ENCODE measurements around the gene DSCAML1.

Gene DSCAML1

GRCh38 chr11:117826190-117826570 lies 29.2 kb upstream of the DSCAML1 start:
- Histone ChIP-seq H3K79me2 (ENCODE audit: low read length) (no peaks in the 10 kb centered on the region), H3K4me1 (ENCODE audit: low read length) (peaks cover 86% of the 10 kb centered on the region), H3K4me3 (ENCODE audit: low read length) (no peak overlapping the region), H3K4me2 (ENCODE audit: low read length) (no peak overlapping the region), H4K20me1 (ENCODE audit: insufficient read depth, low read length) (no peaks in the 10 kb centered on the region), H3K9me3 (ENCODE audit: insufficient read depth, low read length) (no peaks in the 10 kb centered on the region), H2AFZ (ENCODE audit: low read depth, low read length) (no peak overlapping the region), H3K36me3 (replicated peaks; ENCODE audit: low read depth, low read length) (no peaks in the 10 kb centered on the region), H3K9ac (ENCODE audit: low read length) (no peak overlapping the region), H3K27me3 (ENCODE audit: low read depth, low read length) (no peaks in the 10 kb centered on the region), H3K27ac (ENCODE audit: low read length) (no peak overlapping the region)
- TF ChIP-seq EZH2phosphoT487 (IDR thresholded peaks at IDR 0.05; ENCODE audit: low read depth), result no peak
- TF ChIP-seq CTCF (IDR thresholded peaks at IDR 0.05; ENCODE audit: low read depth, low read length), result no peak

DNA sequence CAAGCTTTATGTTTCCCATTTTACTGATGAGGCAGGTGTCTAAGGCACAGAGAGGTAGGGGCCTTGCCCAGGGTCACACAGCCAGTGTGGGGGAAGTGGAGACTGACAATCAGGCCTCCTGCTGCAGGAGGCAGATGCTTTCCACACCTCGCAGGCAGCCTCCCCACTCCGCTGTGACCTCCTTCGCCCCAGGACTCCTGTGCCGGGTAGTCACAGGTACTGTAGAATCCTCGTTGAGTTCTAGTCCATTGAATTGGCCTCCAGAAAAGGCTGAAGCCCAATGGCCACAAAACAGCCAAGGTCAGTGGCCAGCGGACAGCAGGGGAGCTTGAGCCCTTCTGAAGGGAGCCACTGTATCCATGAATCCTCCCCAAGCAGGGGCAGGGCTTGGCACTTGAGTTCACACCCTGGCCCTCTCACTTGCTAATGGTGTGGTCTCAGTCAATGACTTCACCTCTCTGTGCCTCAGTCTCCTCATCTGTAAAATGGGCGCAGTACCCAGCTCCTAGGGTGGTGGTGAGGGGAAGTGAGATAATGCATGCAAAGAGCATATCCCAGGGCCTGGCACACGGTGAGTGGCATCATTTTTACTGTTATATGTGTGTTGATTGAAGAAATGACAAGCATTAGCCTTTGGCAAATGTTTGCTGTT lies 28.6 kb upstream of the DSCAML1 start:
- Histone ChIP-seq H3K9me3 (ENCODE audit: insufficient read depth, low read length) (no peaks in the 10 kb centered on the region), H3K9ac (ENCODE audit: low read length) (no peak overlapping the region), H4K20me1 (ENCODE audit: insufficient read depth, low read length) (no peaks in the 10 kb centered on the region), H3K4me1 (ENCODE audit: low read length) (peaks cover 81% of the 10 kb centered on the region), H2AFZ (ENCODE audit: low read depth, low read length) (no peak overlapping the region), H3K27me3 (ENCODE audit: low read depth, low read length) (no peaks in the 10 kb centered on the region), H3K4me3 (ENCODE audit: low read length) (no peak overlapping the region), H3K79me2 (ENCODE audit: low read length) (no peaks in the 10 kb centered on the region), H3K36me3 (replicated peaks; ENCODE audit: low read depth, low read length) (no peaks in the 10 kb centered on the region), H3K27ac (ENCODE audit: low read length) (no peak overlapping the region), H3K4me2 (ENCODE audit: low read length) (peak overlapping the region; percentile 54; the same call in 1 of the 2 replicates)
- TF ChIP-seq CTCF (IDR thresholded peaks at IDR 0.05; ENCODE audit: low read depth, low read length) (no peak), EZH2phosphoT487 (IDR thresholded peaks at IDR 0.05; ENCODE audit: low read depth) (no peak)

DNA sequence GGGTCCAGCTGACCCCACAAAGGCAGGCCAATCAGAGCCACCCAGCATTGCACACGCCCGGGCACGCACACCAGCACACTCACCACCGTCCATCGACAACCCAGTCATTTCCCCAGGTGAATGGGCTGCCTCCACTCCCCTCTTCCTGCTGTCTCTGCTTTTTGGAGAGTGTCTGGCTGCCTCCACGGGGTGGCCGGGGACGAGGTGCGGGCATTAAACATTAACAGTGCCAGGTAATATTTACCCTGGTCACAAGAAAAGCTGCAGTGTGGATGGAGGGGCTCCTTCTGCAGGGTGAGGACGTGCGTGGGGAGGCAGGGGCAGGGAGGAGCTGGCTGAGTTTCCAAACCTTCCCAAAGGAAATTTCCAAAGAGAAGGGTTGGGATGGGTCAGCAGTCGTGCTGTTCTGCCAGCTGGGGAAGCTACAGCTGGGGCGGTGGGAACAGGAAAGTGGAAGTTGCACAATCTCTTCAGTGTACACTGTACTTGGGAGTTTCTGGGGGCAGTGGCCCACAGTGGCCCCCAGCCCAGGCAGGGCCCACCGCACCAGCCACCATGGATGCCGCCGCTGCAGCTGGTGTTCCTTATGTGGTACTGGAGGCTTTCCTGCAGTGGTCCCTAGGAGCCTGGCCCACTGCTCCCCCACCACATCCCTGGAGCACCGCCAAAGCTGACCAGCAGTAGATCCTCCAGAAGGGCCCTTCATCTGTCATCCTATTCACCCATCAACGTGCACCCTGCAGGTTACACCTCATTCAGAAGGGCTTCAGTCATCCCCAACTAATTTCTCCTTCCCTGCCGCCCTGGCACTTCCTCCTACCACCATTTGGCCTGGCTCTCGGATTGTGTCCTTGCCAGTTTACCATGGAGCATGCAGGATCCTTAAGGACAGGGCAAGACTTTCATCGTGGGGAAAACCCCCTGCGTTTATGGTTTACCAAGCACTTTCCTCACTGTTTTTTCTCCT lies 27.8 kb upstream of the DSCAML1 start, which contains the start of gene FXYD2:
Gene FXYD2, minus strand, starts transcription at position 174 of the 967 bp plus-strand sequence. Its CDS starts 66 bp downstream, at position 108.
- Histone ChIP-seq H3K4me3 (ENCODE audit: low read length) (peak within 1 kb of the TSS; percentile 13; the same call in 1 of the 2 replicates), H3K4me2 (ENCODE audit: low read length) (peak within 1 kb of the TSS; percentile 54), H3K36me3 (replicated peaks; ENCODE audit: low read depth, low read length) (no peaks in the 10 kb centered on the region), H3K4me1 (ENCODE audit: low read length) (peaks cover 78% of the 10 kb centered on the region), H3K79me2 (ENCODE audit: low read length) (no peaks in the 10 kb centered on the region), H2AFZ (ENCODE audit: low read depth, low read length) (peak within 1 kb of the TSS; percentile 78), H4K20me1 (ENCODE audit: insufficient read depth, low read length) (no peaks in the 10 kb centered on the region), H3K27ac (ENCODE audit: low read length) (peak within 1 kb of the TSS; percentile 47), H3K9ac (ENCODE audit: low read length) (peak within 1 kb of the TSS; percentile 62), H3K27me3 (ENCODE audit: low read depth, low read length) (no peaks in the 10 kb centered on the region), H3K9me3 (ENCODE audit: insufficient read depth, low read length) (no peaks in the 10 kb centered on the region)
- TF ChIP-seq CTCF (IDR thresholded peaks at IDR 0.05; ENCODE audit: low read depth, low read length) (no peak), EZH2phosphoT487 (IDR thresholded peaks at IDR 0.05; ENCODE audit: low read depth) (no peak)

- Histone ChIP-seq H3K4me3 (ENCODE audit: low read length) (peak overlapping the region; percentile 13; the same call in 1 of the 2 replicates), H4K20me1 (ENCODE audit: insufficient read depth, low read length) (no peaks in the 10 kb centered on the region), H3K4me1 (ENCODE audit: low read length) (peaks cover 78% of the 10 kb centered on the region), H3K27me3 (ENCODE audit: low read depth, low read length) (no peaks in the 10 kb centered on the region), H3K9ac (ENCODE audit: low read length) (peak overlapping the region; percentile 62), H3K79me2 (ENCODE audit: low read length) (no peaks in the 10 kb centered on the region), H3K4me2 (ENCODE audit: low read length) (peak overlapping the region; percentile 54), H3K27ac (ENCODE audit: low read length) (peak overlapping the region; percentile 47), H2AFZ (ENCODE audit: low read depth, low read length) (peak overlapping the region; percentile 78), H3K9me3 (ENCODE audit: insufficient read depth, low read length) (no peaks in the 10 kb centered on the region), H3K36me3 (replicated peaks; ENCODE audit: low read depth, low read length) (no peaks in the 10 kb centered on the region)
- TF ChIP-seq EZH2phosphoT487 (IDR thresholded peaks at IDR 0.05; ENCODE audit: low read depth) (no peak), CTCF (IDR thresholded peaks at IDR 0.05; ENCODE audit: low read depth, low read length) (no peak)
These were observed 27.0 kb upstream of the DSCAML1 start for GRCh38 chr11:117823946-117824420.
